ENCODE measurements around the gene PTPRM. TPM values are rescaled to one million over a fixed set of nuclear protein-coding genes. Genes with fewer than 3 reads are reported as not detected.

The PTPRM gene
- polyA plus RNA-seq, 1 donor (not counting 4 experiments of a cell fraction or from before 2014, with no cell fraction given), result 54.5 TPM

GRCh38 chr18:8424481-8424880 lies 857.4 kb downstream of the PTPRM start:
- Histone ChIP-seq H3K9ac (ENCODE audit: control insufficient read depth, extremely low read depth, insufficient read depth, low read length) (no peak overlapping the region), H4K20me1 (ENCODE audit: control insufficient read depth, extremely low read depth, insufficient read depth, low read length) (no peaks in the 10 kb centered on the region), H2AFZ (ENCODE audit: control insufficient read depth, low read length) (no peak overlapping the region), H3K9me3 (ENCODE audit: control insufficient read depth, low read depth, low read length) (no peaks in the 10 kb centered on the region), H3K9me1 (ENCODE audit: control insufficient read depth, extremely low read depth, insufficient read depth, low read length) (no peaks in the 10 kb centered on the region), H3K79me2 (ENCODE audit: control insufficient read depth, insufficient read depth, low read length) (no peaks in the 10 kb centered on the region), H3K4me2 (ENCODE audit: control insufficient read depth, extremely low read depth, insufficient read depth, low read depth, low read length) (no peak overlapping the region), H3K4me1 (ENCODE audit: control insufficient read depth, extremely low read depth, insufficient read depth, low read length) (peaks cover 28% of the 10 kb centered on the region), H3K27ac (ENCODE audit: control insufficient read depth, insufficient read depth, low read length) (no peak overlapping the region), H3K4me3 (ENCODE audit: control insufficient read depth in 2 of 3, extremely low read depth in 1 of 3, insufficient read depth in 2 of 3, low read depth in 1 of 3, low read length in 3 of 3) (no peak overlapping the region), H3K36me3 (ENCODE audit: control insufficient read depth in 2 of 2, extremely low read depth in 1 of 2, insufficient read depth in 2 of 2, low read length in 2 of 2) (no peaks in the 10 kb centered on the region), H3K27me3 (ENCODE audit: control insufficient read depth, extremely low read depth, insufficient read depth, low read length) (no peaks in the 10 kb centered on the region)
- dilution Hi-C loops (cut with MboI; ENCODE audit: extremely low pct_ligation_motif_present, low sequenced_read_pairs), result no loop called here
- TF ChIP-seq EZH2 (IDR thresholded peaks at IDR 0.05; ENCODE audit: low read length) (no peak), CTCF (optimal IDR thresholded peaks at IDR 0.05 in 1 of 3, IDR thresholded peaks at IDR 0.05 in 1 of 3, conservative IDR thresholded peaks at IDR 0.05 in 1 of 3; ENCODE audit: extremely low read depth in 1 of 3, insufficient read depth in 2 of 3, low read length in 3 of 3) (no peak)
- DNase-seq (ENCODE audit: low read depth, low spot score) (no peak), FAIRE-seq (no peak)

GRCh38 chr18:8424917-8425725 lies 858.0 kb downstream of the PTPRM start:
- no peak overlapping the region for H3K4me2 ChIP-seq (ENCODE audit: control insufficient read depth, extremely low read depth, insufficient read depth, low read depth, low read length)
- H3K27me3 ChIP-seq (ENCODE audit: control insufficient read depth, extremely low read depth, insufficient read depth, low read length), result no peaks in the 10 kb centered on the region
- DNase-seq (ENCODE audit: low read depth, low spot score), result peak; percentile 52
- no peak overlapping the region for H3K4me3 ChIP-seq (ENCODE audit: control insufficient read depth in 2 of 3, extremely low read depth in 1 of 3, insufficient read depth in 2 of 3, low read depth in 1 of 3, low read length in 3 of 3)
- no peaks in the 10 kb centered on the region for H3K9me1 ChIP-seq (ENCODE audit: control insufficient read depth, extremely low read depth, insufficient read depth, low read length)
- no peak for TF ChIP-seq EZH2 (IDR thresholded peaks at IDR 0.05; ENCODE audit: low read length)
- no peak for TF ChIP-seq CTCF (optimal IDR thresholded peaks at IDR 0.05 in 1 of 3, IDR thresholded peaks at IDR 0.05 in 1 of 3, conservative IDR thresholded peaks at IDR 0.05 in 1 of 3; ENCODE audit: extremely low read depth in 1 of 3, insufficient read depth in 2 of 3, low read length in 3 of 3)
- FAIRE-seq, result peak; percentile 84
- H3K27ac ChIP-seq (ENCODE audit: control insufficient read depth, insufficient read depth, low read length), result no peak overlapping the region
- no peaks in the 10 kb centered on the region for H3K9me3 ChIP-seq (ENCODE audit: control insufficient read depth, low read depth, low read length)
- no peak overlapping the region for H3K9ac ChIP-seq (ENCODE audit: control insufficient read depth, extremely low read depth, insufficient read depth, low read length)
- no peaks in the 10 kb centered on the region for H3K79me2 ChIP-seq (ENCODE audit: control insufficient read depth, insufficient read depth, low read length)
- no peaks in the 10 kb centered on the region for H4K20me1 ChIP-seq (ENCODE audit: control insufficient read depth, extremely low read depth, insufficient read depth, low read length)
- dilution Hi-C loops (cut with MboI; ENCODE audit: extremely low pct_ligation_motif_present, low sequenced_read_pairs), result no loop called here
- peaks cover 28% of the 10 kb centered on the region for H3K4me1 ChIP-seq (ENCODE audit: control insufficient read depth, extremely low read depth, insufficient read depth, low read length)
- no peaks in the 10 kb centered on the region for H3K36me3 ChIP-seq (ENCODE audit: control insufficient read depth in 2 of 2, extremely low read depth in 1 of 2, insufficient read depth in 2 of 2, low read length in 2 of 2)
- no peak overlapping the region for H2AFZ ChIP-seq (ENCODE audit: control insufficient read depth, low read length)
